AG10803 (cell line): Measurements from ENCODE around the gene GAD2.

Source experiments
- DNase-seq: peaks from one replicate; pipeline ENCODE4 v3.0.0; 2010; ENCODE audit warnings: low read depth
- H3K4me3 ChIP-seq: 2 replicates; pipeline ENCODE4 v1.5.1; 2011; ENCODE audit warnings: mild to moderate bottlenecking, low read length, control low read depth
- CTCF ChIP-seq: conservative IDR thresholded peaks from 2 replicates; pipeline ENCODE4 v1.5.1; 2011; ENCODE audit warnings: mild to moderate bottlenecking, low read length, control low read depth, inconsistent platforms

The GAD2 gene

GRCh38 chr10:26242706-26243350, 26.3 kb downstream of the GAD2 start:
- no peak for TF ChIP-seq CTCF
- H3K4me3 ChIP-seq = no peak overlapping the region
- DNase-seq = no peak

- no peak overlapping the region for H3K4me3 ChIP-seq
- TF ChIP-seq CTCF = no peak
- no peak for DNase-seq
Measured at GRCh38 chr10:26243351-26243720, 26.8 kb downstream of the GAD2 start.

- DNase-seq = no peak
- H3K4me3 ChIP-seq = no peak overlapping the region
- no peak for TF ChIP-seq CTCF
Measured at GRCh38 chr10:26249681-26250080, 33.1 kb downstream of the GAD2 start.

GRCh38 chr10:26251925-26252324, 35.4 kb downstream of the GAD2 start:
- no peak for DNase-seq
- H3K4me3 ChIP-seq = no peak overlapping the region
- TF ChIP-seq CTCF = no peak

GRCh38 chr10:26254616-26255015, 38.0 kb downstream of the GAD2 start:
- no peak for DNase-seq
- no peak overlapping the region for H3K4me3 ChIP-seq
- no peak for TF ChIP-seq CTCF

GRCh38 chr10:26259341-26259740, 42.8 kb downstream of the GAD2 start:
- TF ChIP-seq CTCF = no peak
- H3K4me3 ChIP-seq = no peak overlapping the region
- no peak for DNase-seq

- TF ChIP-seq CTCF = peak; percentile 46
- peak; percentile 35 for DNase-seq
- no peak overlapping the region for H3K4me3 ChIP-seq
Measured at GRCh38 chr10:26269754-26270153, 53.2 kb downstream of the GAD2 start.
